Islet of Langerhans (tissue), 1 donor: Measurements from ENCODE around the gene INSYN2B.

ENCODE experiments used
- FAIRE-seq: peaks from one replicate; lab custom pipeline; 2011; peaks lifted over from hg19 to GRCh38; lab: Jason Lieb, UNC

The INSYN2B gene

GRCh38 chr5:169933127-169933526, 47.2 kb downstream of the INSYN2B start:
- no peak for FAIRE-seq

GRCh38 chr5:169923988-169924387, 56.3 kb downstream of the INSYN2B start:
- no peak for FAIRE-seq

GRCh38 chr5:169922474-169922873, 57.8 kb downstream of the INSYN2B start:
- FAIRE-seq: no peak

- FAIRE-seq: no peak
These were observed 58.3 kb downstream of the INSYN2B start for GRCh38 chr5:169921949-169922348.

DNA sequence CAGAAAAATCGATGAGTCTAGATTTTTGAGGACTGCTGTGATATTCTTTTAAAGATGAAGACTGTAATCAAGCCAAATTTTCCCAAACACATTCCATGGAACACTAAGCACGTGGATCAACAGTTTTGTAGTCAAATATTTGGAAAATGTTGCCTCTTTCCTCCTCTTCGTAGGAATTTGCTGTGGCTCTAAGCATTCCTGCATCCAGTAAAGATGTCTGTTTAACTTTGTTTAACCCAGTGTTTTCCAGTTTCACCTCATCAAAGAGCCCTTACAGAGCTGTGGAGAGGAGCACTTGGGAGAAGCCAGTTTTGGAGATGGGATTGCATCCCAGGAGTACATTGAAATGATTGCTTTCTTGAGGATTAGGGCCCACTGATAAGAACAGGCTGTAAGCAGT, 58.9 kb downstream of the INSYN2B start:
- FAIRE-seq: no peak

DNA sequence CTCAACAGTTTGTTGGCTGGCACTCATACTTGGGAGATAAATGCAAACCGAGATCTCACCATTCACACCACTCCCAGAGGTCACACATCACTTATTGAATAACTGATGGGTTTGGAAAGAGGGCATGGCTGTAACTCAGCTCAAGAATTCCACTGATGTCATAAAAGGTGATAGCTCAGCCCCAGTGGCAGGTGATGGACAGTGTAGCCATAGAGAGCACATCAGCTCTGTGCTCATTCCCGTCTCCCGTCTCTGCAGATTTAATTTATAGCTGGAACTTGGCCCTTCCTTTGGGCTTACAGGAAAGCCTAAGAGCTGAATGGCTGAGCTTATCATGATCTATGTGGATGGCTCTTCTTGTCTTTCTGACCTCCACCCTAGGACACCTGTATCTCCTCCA, 59.8 kb downstream of the INSYN2B start:
- FAIRE-seq: no peak

GRCh38 chr5:169918228-169918627, 62.1 kb downstream of the INSYN2B start:
- no peak for FAIRE-seq

- FAIRE-seq: no peak
These were observed 62.8 kb downstream of the INSYN2B start for GRCh38 chr5:169917500-169917899.

DNA sequence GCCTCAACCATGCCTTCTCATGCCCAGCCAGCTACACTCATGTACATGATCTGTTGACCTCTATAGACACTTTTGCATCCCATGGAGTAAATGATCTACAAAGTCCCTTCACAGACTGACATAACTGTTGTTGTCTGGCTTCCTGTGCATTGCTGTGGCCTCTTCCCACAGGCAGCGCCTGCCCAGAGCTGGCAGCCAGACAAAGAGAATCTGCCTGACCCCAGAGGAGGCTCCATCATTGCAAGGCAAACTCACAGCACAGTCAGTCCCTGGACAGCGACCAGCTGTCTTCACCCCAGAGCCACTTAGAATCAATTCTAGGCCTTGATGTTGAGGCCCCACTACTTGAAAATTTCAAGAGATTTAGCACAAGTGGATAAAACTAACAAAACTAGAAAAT, 65.5 kb downstream of the INSYN2B start:
- no peak for FAIRE-seq

DNA sequence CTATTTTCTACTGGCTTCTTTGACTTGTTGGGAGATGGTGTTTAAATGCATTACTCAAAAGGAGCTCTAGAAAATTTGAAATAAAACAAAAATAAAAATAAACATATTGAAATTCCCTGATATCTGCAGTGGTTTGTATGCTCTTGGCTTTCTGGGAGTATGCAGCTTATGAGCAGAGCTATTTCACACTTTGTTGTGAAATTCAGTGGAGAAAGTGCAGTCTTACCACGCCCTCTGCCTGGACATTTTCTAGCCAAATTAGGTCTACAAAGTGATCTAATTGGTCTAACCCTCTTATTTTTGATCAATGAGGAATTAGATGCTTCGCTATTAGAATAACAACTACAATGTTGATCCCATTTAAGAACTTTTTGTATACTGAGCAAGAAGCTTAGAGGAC, 66.8 kb downstream of the INSYN2B start:
- no peak for FAIRE-seq

- FAIRE-seq: no peak
These were observed 68.7 kb downstream of the INSYN2B start for GRCh38 chr5:169911448-169912212.

DNA sequence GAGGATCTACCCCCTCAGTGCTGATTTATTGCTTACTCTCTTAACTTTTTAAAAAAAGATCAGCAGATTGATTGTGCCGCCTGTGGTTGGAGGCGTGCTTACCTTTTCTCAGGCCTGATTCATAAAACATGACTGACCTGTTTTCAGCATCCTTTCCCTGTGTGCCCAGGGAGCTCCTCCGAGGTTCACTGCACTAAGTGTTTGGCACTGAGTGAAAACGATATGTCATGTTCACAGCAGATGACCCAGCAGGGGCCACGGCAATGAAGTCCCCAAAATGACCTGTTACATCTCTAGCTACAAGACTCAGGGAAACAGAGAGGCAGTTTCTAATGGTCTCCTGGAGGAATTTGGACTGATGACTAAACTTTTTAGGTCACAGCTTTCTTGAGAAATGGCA, 69.9 kb downstream of the INSYN2B start:
- FAIRE-seq: no peak

GRCh38 chr5:169909945-169910344, 70.3 kb downstream of the INSYN2B start:
- no peak for FAIRE-seq

GRCh38 chr5:169908864-169909263, 71.4 kb downstream of the INSYN2B start:
- FAIRE-seq: no peak

- FAIRE-seq: no peak
These were observed 73.3 kb downstream of the INSYN2B start for GRCh38 chr5:169906745-169907649.

DNA sequence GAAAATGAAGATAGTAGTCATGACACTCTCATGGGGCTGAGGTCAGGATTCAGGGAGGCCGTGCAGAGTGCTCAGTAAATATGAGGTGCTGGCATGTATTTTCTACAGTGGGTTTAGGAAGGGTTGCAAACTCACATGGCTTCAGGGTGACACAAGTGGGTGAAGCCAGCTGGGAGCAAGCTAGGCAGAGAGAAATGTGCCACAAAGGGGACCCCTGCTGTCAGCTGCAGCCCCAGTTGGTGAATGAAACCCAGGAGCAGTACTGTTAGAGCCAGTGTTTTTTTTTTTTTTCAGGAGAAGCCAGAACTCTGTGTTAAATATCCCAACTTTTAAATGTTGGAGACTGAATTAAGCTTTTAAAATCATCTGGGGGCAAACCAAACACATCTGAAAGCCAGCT, 75.3 kb downstream of the INSYN2B start:
- FAIRE-seq: no peak

DNA sequence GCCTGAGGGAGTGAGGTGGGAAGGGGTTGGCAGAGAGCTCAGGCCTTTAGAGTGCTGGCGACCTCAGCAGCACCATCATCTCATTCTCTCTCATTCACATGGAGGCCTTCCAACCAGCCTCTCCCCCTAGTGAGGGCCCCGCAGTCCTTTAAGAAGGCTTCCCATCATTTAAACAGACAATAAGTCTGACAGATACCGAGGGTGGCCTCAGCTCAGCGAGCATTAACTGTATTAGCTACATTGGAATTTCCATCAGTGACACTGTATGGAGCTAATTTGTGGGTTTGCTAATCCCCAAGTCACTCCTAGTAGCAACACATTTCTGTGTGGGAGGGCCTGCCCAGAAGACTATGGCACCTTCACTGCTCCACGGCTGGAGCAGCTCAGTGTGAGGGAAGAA, 75.8 kb downstream of the INSYN2B start:
- no peak for FAIRE-seq

GRCh38 chr5:169904059-169904458, 76.2 kb downstream of the INSYN2B start:
- no peak for FAIRE-seq

DNA sequence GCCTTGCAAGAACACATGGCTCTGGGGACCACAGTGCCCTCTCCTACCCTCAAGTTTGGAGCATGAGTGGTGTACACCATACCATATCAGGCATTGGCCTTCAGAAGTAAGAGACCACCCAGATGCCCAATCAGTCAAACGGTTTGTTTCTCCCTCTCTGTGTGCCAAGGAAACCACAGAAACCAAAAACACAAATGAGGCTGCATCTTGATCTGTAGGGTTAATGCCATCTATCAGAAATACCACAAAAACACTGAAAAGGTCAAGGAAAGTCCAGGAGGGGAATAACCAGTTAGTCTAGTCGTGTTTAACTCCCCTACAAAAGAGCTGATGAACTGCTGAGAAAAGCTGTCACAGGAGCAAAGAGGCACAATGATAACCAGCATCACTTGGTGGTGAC, 78.4 kb downstream of the INSYN2B start:
- FAIRE-seq: no peak

GRCh38 chr5:169897481-169897880, 82.8 kb downstream of the INSYN2B start:
- no peak for FAIRE-seq

DNA sequence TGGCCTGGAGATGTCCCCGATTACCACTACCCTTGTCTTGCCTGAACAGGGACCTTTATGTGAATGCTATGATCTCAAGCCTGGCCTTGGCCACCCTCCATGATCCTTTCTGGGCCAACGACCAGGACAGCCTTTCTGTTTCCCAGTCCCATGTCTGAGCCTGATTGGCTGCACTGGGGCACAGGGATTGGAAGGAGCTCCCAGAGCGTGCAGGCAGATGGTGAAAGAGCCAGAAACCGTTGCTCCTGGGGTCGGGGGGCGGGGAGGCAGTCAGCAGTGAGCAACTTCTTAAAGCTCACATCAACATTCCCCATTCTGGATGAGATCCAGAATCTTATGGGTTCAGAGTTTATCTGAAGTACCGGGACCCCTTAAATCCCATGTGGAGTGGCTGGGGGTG, 84.4 kb downstream of the INSYN2B start:
- FAIRE-seq: no peak

DNA sequence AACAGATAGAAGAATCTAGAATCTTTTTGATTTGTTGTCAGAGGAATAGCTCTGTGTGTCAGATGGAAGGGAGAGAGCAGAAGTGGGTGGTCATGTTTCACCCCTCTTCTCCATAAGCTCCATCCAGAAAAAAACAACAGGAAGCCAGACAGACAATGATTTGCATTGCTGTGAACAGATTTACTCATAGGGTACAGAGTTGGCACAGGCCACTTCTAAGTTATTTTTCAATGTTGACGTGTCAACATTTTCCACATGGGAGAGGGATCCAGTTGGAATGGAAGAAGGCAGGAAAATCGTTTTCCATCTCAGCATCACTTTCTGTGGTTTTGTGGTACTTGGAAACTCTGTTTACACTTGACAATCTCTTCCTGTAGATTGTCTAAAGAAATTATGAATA, 86.7 kb downstream of the INSYN2B start:
- no peak for FAIRE-seq

- FAIRE-seq: no peak
These were observed 87.3 kb downstream of the INSYN2B start for GRCh38 chr5:169893010-169893409.

GRCh38 chr5:169889572-169889971, 90.7 kb downstream of the INSYN2B start:
- no peak for FAIRE-seq
